Measurements from ENCODE around the gene RUNX3.
"Not testable (repeated sequence)": the region's sequence is repeated elsewhere in the genome, so short reads cannot be mapped to it uniquely, and the experiment has no call there.

RUNX3 gene

DNA sequence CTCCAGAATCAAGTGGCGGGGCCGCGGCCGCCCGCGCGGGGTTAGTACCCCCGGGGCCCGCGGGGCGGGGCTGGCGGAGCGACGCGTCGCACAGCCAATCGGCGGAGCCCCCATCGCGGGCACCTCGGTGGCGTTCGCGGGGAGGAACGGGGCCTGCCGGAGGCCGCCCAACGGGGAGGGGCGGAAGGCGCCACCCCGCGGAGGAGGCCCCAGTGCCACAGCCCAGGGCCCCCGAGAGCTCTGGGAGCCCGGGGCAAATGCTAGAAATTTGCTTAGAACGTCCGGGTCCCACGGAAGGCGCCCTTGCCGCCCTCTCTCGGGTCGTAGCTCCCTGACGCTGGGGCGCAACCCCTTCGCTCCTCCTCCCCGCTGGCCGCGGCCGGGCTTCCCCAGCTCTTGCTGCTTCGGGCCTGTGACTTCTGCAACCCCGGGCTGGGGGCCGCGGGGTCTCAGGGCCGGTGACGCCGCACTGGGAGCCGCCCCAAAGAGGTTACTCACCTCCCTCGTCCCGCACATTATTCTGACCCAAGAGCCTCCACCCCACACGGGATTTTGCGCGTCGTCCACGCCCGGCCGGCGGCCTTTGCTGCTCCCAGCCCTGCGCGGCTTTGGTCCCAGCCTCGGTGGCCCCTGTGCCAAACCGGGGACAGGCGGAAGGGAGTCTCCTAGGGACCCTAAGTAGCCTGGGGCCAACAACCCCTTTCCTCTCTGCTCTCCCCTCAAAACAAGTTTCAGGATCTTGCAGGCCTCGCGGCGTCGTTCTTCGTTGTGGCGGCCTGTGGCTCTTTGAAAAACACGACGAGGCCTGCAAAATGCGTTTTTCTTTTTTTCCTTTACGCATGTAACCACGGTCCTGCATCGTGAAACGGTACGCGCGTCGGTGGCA lies at the start of gene RUNX3:
RUNX3 (minus strand) TSS at position 17 of the 886 bp plus-strand sequence. CDS start 408 bp downstream, outside the sequence.
- DNase-seq, result no peak

DNA sequence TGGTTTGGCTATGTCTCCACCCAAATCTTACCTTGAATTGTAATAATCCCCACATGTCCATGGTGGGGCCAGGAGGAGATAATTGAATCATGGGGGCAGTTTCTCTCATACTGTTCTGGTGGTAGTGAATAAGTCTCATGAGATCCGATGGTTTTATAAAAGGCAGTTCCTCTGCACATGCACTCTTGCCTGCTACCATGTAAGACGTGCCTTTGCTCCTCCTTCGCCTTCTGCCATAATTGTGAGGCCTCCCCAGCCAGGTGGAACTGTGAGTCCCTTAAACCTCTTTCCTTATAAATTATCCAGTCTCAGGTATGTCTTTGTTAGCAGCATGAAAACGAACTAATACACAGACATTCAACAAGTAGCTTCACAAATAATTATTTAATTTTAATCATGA lies 49.2 kb upstream of the RUNX3 start:
- not testable (repeated sequence) for DNase-seq

DNA sequence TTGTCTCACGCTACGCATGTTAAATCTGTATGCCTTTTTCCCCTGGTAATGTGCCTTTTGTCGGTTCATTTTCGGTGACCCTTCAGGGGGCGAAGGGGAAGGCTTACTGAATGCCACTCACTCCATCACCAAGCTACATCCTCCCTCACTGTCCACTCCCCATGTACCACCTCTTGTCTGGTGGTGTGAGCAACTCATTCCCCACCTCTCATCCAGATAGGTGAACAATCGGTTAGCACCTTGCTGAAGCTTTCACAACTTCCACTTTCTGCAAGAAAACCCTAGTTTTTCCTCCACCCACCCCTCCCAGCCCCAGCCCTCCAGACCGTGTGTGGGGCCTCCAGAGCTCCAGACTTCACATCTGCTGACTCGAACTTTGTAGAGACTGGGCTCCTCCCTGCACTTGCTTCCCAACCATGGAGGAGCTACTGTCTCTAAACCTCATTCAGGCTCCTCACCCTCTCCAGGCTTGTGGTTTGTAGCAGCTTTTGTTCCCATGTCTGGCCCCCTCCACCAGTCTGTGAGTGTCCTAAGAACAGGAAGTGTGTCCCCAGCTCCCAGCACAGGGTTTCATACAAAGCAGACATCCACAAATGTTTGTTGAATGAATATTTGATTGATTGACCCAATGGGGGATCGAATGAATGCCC lies 48.4 kb upstream of the RUNX3 start:
- no peak for DNase-seq

DNA sequence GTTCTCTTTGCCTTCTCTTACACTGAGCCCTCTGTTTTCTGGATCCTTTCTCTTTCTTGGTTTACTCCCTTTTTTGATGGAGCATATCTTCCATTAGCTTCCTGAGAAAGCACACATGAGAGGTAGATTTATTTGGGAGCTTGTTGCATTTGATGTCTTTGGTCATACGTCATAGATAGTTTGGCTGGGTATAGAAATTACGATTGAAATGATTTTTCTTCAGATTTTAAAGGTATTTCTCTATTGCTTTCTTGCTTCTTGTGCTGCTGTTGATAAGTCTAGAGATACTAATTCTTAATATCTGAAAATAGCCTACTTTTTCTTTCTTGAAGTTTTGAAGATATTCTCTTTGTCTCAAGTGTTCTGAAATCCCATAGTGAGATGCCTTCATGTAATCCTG lies 45.3 kb upstream of the RUNX3 start:
- DNase-seq, result no peak

DNA sequence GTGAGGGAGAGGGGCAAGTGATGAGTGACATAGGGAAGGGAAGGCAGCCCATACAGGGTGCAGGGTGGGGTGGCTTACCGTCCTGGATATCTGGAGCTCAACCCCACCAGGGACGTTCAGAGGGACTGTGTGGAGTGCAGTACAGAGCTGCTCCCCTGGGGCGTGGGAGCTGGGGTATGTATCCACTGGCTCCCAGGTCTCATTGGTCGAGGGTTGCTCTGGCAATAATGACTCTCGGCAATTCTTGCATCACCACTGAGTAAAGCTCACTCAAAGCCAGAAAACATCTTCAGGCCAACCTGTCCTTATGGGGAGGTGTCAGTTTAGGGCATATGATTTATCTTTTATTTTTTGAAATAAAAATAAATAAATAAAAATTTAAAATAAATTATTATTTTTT lies 43.2 kb upstream of the RUNX3 start:
- no peak for DNase-seq

DNA sequence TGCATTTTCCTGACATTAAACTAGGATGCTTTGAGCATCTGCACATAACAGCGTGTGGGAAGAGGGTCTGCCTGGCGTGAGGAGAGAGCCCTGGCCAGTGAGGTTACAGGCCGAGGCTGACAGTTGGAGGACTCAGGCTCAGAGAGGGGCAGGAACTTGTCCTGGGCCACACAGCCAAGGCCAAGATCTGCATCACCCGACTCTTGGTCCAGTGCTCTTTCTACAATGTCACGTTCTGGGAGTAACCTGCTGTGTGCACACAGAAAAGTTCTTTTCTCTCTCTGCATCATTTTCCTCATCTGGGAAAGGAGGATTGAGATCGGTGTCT lies 42.8 kb upstream of the RUNX3 start:
- DNase-seq, result no peak

DNA sequence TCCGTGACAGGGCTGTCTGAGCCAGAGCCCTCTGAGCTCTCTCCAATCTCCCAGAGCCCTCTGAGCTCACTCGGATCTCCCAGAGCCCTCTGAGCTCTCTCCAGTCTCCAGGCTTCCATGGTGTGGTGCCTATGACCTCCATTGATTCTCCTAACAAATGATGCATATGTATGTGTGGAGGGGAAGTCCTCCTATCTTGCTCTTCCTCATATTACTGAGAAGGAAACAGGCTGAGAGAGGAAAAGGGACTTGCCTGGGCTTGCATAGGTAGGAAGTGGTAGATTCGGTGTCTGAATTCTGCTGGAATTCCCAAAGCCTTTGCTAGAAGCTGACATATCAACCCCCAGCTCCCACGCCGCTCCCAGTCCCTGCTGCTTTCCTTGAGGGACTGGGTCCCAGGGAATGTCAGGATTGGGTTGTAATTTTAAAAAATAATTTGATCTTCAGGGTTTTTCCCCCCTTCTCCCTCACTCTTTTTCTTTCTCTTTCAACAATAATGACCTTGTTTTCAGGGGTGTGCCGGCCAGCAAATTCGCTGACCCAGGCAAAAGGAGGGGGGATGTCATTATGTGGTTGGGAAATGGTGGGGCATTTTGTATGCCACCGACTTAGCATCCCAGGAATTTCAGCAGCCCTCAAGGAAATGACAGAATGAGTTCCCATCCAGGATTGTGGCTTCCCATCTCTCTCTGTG lies 42.3 kb upstream of the RUNX3 start:
- no peak for DNase-seq

DNA sequence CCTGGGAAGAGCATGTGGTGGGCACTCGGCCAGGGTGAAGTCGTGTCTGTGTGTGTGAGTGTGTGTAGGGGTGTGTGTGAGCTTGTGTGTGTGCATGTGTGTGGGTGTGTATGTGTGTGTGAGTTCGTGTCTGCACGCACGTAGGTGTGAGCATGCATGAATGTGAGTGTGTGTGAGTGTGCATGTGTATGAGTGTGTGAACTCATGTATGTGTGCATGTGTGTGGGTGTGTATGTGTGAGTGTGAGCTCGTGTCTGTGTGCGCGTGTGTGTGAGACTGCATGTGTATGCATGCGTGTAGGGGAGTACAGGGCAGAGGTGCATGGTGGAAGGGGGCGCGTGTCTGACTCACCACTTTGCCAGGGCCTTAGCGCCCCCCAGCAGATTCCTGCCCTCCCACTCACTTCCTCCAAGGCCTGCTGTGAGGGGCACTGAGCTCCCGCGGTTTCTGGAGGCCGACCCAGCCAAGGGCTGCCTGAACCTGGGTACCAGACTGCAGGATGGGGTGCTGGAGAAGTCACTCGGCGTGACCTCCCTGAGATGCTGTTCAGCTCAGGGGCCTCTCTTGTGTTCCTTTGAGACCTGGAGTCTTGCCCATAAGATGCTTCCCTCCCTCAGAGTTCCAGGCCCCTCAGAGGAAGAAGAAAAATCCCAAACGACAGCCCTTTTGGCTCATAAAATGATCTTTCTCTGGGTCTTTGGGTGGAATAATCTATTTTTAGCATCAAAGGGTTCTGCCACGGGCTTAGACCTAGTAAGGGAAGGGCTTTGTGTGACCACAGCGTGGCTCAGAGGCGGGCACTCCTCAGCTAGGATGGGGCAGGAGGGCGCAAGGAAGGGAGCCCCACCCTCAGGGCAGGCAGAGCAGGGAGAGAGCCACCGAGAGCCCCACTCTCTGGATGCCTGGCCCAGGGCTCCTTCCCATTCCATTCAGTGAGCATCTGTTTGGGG lies 41.1 kb upstream of the RUNX3 start:
- no peak for DNase-seq

DNA sequence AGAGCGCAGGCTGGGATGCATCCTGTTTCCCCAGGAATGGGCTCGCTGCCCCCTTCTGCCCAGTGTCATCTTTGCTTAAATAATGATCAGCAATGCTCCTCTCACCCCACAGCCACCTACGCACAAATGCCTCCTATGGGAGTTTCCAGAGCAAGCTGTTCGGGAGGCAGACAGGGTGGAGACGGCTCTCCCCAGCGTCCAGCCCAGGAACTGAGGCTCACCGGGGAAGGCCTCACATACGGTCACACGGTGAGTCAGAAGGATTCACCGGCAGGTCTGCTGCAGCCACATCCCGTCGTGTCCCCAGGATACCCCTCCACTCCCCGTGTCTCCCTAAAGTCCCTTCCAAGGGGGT lies 40.3 kb upstream of the RUNX3 start:
- DNase-seq, result no peak

DNA sequence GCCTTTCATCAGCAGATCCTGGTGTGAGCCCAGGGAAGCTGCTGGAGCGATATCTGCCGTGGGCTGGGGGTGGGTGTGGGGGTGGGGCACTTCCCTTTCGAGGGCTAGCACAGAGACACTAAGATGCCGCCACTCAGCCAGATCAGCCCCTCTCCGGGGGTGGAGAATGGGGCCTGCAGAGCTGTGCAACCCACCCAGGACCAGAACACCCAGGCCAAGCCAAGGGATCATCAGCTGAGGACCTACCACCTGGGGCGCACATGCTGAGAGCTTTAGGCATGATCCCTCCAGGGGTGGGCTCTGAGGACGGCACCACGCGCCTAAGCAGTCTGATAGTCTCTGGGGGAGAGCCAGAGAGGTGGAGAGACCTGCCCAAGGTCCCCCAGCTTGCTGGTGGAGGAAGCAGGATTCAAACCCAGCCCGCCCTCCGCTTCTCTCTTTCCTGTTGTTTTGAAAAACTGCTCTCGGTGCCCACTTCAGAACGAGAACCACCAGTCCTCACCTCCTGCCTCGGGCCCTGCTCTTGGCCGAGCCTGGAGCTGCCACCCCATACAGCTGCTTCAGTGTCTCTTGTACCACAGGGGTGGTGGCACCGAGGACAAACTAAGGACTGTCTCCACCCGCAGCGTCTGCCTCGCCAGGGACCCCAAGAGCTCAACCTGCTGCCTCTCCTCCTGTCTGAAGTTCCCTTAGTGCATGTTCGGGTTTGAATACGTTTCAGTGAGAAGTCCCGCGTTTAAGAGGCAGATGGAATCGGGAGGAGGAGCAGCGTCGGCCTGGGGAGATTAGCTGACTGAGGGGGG lies 39.7 kb upstream of the RUNX3 start:
- DNase-seq, result no peak

DNA sequence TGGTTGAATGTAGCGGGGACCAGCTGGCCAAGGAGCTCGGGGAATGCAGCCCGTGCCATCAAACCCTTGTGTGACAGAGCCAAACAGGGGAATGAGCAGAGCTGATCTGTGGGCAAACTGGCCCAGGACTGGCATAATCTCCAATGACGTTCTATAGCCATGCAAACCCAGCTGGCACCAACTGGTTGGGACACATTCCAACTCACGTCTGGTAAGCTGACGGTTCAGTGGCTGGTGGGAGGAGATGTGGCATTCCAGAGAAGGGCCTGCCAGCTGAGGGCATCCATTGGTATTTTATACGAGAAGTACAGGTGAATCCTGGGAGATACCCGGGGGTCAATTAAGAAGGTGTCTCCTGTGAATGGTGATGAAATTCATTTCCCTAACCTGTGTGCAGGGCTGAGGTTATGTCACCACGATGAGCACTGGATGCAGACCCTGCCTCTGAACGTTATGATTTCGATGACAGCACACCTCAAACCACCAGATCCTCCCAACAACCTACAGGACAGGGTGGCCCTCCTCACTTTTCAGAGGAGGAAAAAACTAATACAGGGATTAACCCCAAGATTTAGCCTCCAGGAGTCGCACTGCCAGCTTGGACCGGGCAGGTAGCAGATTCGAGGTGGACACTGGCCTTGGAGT lies 39.0 kb upstream of the RUNX3 start:
- no peak for DNase-seq

DNA sequence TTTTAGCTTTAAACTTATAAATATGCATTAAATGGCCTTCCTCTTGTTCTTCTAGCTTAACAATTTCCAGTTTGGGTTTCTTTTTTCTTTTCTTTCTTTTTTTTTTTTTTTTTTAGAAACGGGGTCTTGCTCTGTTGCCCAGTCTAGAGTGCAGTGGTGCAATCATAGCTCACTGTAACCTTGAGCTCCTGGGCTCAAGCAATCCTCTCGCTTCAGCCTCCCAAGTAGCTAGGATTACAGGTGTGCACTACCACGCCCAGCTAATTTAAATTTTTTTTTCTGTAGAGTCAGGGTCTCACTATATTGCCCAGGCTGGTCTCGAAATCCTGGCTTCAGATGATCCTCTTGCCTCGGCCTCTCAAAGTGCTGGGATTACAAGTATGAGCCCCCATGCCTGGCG lies 37.9 kb upstream of the RUNX3 start:
- no peak for DNase-seq

DNA sequence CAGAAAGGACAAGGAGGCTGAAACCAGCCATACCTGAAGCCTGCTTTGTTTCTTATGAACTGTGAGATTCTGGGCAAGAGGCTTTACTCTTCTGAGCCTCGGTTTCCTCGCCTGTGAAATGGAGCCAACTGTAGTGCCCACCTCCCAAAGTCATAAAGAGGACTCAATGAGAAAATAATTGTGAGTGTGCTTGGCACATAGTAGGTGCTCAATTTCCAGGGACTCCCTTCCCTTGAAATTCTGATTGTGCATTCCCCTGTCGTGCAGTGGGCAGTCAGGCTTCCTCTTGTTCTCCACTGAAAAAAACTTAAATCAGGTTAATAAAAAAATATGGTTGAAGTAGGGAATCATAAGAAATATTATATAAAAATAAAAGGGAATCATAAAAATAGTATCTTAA lies 37.5 kb upstream of the RUNX3 start:
- DNase-seq, result no peak

DNA sequence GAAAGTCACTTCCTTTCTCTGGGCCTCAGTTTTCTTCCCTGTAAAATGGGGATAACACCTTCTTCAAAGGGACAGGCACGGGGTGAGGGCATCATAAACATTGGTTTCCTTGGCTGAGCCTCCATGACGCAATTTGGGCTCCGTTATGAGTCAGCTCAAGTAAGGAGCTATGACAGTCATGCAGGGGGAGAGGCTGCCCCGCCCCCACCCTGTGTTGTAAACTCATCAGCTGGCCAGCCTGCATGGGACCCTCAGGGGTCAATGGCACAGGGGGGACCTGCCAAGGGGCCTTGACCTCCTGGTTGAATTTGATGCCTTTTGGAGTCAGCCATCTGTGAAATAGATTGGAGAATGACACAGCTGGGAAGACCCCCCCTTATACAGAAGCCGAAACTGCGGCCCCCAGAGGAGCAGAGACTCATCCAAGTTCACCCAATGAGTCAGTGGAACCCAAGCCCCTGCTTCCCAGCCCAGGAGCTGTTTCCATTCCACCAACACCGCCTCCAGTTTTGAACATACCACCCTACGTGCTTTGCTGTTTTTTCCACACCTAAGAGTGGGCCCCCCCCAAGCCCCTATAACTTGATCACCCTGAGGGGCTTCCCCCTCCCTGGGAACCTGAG lies 36.8 kb upstream of the RUNX3 start:
- no peak for DNase-seq

DNA sequence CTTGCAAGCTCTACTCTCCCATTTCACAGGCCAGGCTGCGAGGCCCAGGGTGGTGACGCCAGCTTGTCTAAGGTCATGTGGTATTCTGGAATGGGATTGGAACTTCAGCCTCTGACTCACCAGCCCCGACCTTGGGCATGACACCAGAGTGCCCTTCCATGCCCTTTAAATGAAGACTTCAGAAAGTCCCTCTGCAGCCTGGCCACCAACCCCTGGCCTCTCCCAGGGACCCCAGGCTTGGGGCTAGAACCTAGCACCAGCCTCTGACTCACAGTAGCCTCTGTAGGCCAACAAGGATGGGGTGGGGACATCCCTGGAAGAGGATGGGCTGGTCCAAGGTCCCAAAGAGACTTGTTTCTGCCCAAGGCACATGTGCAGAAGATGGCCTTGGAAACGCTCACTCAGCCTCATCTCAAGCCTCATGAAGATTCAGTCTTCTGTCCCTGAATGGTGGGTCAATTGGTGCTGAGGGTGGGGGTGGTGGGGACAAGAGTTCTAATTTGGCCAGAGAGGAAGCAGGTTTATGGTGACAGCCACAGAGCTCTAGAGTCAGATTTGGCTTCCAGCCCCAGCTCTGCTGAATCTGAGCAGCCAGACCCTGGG lies 36.1 kb upstream of the RUNX3 start:
- DNase-seq, result no peak

DNA sequence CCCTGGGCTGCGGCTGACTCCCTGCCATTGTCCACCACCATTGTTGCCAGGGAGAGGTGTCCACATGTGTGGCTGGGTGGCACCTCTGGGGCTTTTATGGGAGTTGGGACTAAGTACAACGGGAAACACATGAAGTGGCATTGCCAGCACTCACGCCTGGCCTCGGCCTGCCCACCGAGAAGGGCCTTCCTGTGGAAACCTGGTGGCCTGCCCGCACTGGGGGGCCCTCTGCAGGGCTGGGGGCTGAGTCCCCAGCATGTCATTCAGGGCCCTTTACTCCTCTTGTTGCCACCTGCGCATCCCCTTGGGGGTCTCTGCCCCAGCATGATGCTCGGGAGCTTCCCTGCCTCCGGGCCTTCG lies 35.5 kb upstream of the RUNX3 start:
- DNase-seq, result no peak

DNA sequence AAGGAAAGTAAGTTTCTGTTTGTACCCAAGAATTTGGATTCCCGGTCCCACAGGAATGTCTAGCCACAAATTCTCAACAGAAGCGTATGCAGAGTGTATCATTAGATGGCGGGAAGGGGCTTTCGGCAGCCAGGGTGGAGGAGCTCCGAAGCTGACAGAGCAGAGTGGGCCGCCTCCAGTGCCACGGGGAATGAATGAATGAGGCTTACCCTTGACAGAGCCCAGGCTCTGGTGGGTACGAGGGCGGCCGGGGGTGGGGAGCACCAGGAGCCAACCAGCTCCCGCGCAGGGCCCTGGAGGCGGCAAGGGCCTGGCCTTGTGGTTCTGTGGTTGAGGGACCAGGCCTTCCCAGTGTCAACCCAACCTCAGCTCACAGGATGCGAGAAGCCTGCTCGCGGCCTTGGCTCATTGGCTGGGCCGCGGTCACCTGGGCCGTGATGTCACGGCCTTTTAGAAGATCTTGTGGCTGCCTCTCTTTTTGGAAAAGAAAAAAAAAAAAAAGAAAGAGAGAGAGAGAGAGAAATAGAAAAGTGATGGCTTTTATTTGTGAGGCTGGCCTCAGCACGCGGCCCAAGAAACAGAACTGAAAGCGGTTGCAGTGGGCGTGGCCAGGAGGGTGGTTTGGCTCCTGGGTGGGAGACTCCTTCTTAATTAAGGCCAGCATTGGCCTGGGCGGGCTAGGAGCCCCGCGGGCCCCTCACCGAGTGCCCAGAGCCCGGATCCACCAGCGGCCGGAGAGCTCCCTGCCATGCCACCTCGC lies 34.9 kb upstream of the RUNX3 start:
- DNase-seq, result no peak

DNA sequence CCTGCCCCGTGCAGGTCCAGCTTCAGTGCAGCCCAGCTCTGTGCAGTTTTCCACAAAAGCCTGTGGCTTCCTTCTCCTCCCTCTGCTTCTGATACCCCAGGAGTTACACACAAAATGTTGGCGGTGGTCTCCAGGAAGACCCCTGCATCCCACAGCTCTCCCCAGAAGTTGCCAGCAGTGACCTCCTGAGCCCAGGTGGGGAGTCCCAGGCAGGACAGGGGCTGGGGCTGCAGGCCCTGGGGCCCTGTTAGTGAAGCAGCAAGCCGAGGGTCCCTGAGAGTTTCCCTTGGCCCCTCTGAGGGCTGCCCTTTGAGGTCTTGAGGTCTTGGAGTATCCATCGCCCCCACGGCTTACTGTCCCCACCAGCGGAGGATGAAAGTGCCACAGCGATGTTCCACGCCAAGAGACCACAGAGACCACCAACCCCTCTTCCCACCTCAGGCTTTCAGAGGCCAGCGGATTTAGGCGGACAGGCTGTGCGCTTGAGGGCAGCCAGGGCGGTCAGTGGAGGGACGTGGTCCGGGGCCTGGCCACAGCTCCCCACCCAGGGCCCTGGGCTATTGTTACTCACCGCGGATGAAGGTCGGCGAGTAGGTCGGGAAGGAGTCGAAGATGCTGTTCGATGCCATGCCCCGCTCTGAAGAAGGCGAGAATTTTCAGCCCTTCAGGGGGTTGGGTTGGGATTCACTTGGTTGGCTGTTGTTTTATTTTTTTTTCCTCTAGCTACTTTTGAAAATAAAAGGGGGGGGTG lies 34.0 kb upstream of the RUNX3 start:
- no peak for DNase-seq

Data from cerebellar nuclear complex (tissue), 1 donor.